Panc1 (cell line): ENCODE measurements around the gene KCNAB2. TPM values are rescaled to one million over a fixed set of nuclear protein-coding genes. Genes with fewer than 3 reads are reported as not detected.

Experiments used
- ATAC-seq: fragments of 200-7000 bp; cut with Tn5 transposase; 2 replicates; pipeline ENCODE4 v1.9.1; 2020; ENCODE audit warnings: mild to moderate bottlenecking, moderate library complexity
- BruUV-seq: library from RNA; stranded (reverse); fragments of 400-500 nt; replicated peaks from 2 replicates; lab custom pipeline; 2021; lab: Mats Ljungman, UMichigan
- CTCF ChIA-PET: fragments of 300-600 bp; sonication (Branson Sonifier 250); formaldehyde crosslinking; loops from one replicate; lab custom pipeline; 2022; ENCODE audit warnings: antibody characterized with exemption; lab: Charles Lee
- POLR2A ChIA-PET: fragments of 300-600 bp; sonication (Branson Sonifier 250); formaldehyde crosslinking; loops from one replicate; lab custom pipeline; 2022; ENCODE audit warnings: antibody characterized with exemption; lab: Charles Lee
- DNase-seq: peaks from one replicate; pipeline ENCODE4 v3.0.0-alpha.2; 2010; ENCODE audit warnings: low read depth, low spot score
- H3K27ac ChIP-seq: 2 replicates; pipeline ENCODE4 v1.5.1; 2011; ENCODE audit warnings: mild to moderate bottlenecking, low read length, inconsistent platforms
- H3K27me3 ChIP-seq: fragments of 200-500 bp; sonication (Bioruptor generic); 2 replicates; pipeline ENCODE4 v1.6.0; 2014; ENCODE audit warnings: low read length, inconsistent platforms; ENCODE audit not compliant: control insufficient read depth, insufficient read depth
- H3K36me3 ChIP-seq: fragments of 200-500 bp; sonication (Bioruptor generic); 2 replicates; pipeline ENCODE4 v1.5.1; 2014; ENCODE audit warnings: inconsistent platforms, mild to moderate bottlenecking, low read length, moderate library complexity; ENCODE audit not compliant: control insufficient read depth, insufficient read depth
- H3K4me1 ChIP-seq: 2 replicates; pipeline ENCODE4 v1.5.1; 2011; ENCODE audit warnings: inconsistent platforms, mild to moderate bottlenecking, low read length, moderate library complexity; ENCODE audit not compliant: control insufficient read depth, insufficient read depth
- H3K4me3 ChIP-seq, 2 experiments: 2 replicates each; pipeline ENCODE4 v1.5.1; 2011 to 2012; ENCODE audit warnings: low read depth in 2 of 2, low read length in 2 of 2, mild to moderate bottlenecking in 2 of 2, inconsistent platforms in 1 of 2, moderate library complexity in 1 of 2
- H3K9me3 ChIP-seq: fragments of 200-500 bp; sonication (Bioruptor generic); 2 replicates; pipeline ENCODE4 v1.5.1; 2014; ENCODE audit warnings: low read depth, mild to moderate bottlenecking, inconsistent platforms, low read length, moderate library complexity; ENCODE audit not compliant: control insufficient read depth, insufficient read depth
- POLR2AphosphoS5 ChIP-seq: IDR thresholded peaks from 2 replicates; pipeline ENCODE4 v1.6.1; 2012; ENCODE audit warnings: mild to moderate bottlenecking, low read depth, low read length, moderate library complexity
- SIN3A ChIP-seq: IDR thresholded peaks from 2 replicates; pipeline ENCODE4 v1.6.1; 2012; ENCODE audit warnings: low read depth, mild to moderate bottlenecking, low read length, moderate library complexity, borderline replicate concordance; ENCODE audit not compliant: insufficient read depth
- TCF7L2 ChIP-seq: IDR thresholded peaks from 2 replicates; pipeline ENCODE4 v1.6.1; 2011; ENCODE audit warnings: mild to moderate bottlenecking, low read depth, low read length, inconsistent platforms
- in situ Hi-C: cut with HindIII; loops from 2 replicates; pipeline ENCODE4 v1.10.0; 2016; ENCODE audit warnings: low sequenced_read_pairs, low pct_unique_long_range_greater_than_20kb
- intact Hi-C: fragments of 100-400 bp; cut with micrococcal nuclease; formaldehyde crosslinking; loops from one replicate; pipeline ENCODE4 v1.10.0; 2022; ENCODE audit not compliant: unreplicated experiment
- total RNA-seq: library from RNA; stranded (reverse); gene quantifications from one replicate; pipeline ENCODE4 v1.2.1, GENCODE V29; 2021; ENCODE audit not compliant: unreplicated experiment
- TF ChIP-seq, protein P1 (sequence below), 2 experiments: IDR thresholded peaks; 2 replicates each; pipeline ENCODE4 v1.6.1; 2011 to 2012; ENCODE audit warnings: low read depth in 2 of 2, control low read depth in 1 of 2, low read length in 1 of 2, mild to moderate bottlenecking in 1 of 2, moderate library complexity in 1 of 2; ENCODE audit not compliant: insufficient read depth in 1 of 2
- TF ChIP-seq, protein P2 (sequence below): fragments of 450-650 bp; IDR thresholded peaks from 2 replicates; pipeline ENCODE4 v1.5.1; 2017; ENCODE audit warnings: mild to moderate bottlenecking

KCNAB2 gene
- total RNA-seq, 1 experiment from 2014 or later, result 27.6 TPM

DNA sequence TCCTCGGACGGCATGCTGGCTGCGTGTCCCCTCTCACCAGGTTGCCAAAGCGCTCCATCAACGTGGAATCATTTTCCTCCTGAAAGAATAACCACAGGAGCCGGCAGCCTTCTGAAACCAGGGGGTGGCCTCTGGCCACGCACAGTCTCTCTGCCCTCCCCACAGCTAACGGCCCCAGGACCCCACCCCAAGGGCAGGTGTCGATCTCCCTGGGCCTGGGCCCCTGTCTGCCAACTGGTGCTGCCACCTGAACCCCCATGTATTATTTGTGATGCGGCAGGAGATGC lies 46.1 kb downstream of the KCNAB2 start:
- Histone ChIP-seq H3K9me3 (no peaks in the 10 kb centered on the region), H3K4me3 (no peak overlapping the region), H3K4me1 (no peaks in the 10 kb centered on the region), H3K27me3 (no peaks in the 10 kb centered on the region), H3K36me3 (no peaks in the 10 kb centered on the region), H3K27ac (no peak overlapping the region)
- intact Hi-C loops, result no loop called here
- TF ChIP-seq, protein P1, sequence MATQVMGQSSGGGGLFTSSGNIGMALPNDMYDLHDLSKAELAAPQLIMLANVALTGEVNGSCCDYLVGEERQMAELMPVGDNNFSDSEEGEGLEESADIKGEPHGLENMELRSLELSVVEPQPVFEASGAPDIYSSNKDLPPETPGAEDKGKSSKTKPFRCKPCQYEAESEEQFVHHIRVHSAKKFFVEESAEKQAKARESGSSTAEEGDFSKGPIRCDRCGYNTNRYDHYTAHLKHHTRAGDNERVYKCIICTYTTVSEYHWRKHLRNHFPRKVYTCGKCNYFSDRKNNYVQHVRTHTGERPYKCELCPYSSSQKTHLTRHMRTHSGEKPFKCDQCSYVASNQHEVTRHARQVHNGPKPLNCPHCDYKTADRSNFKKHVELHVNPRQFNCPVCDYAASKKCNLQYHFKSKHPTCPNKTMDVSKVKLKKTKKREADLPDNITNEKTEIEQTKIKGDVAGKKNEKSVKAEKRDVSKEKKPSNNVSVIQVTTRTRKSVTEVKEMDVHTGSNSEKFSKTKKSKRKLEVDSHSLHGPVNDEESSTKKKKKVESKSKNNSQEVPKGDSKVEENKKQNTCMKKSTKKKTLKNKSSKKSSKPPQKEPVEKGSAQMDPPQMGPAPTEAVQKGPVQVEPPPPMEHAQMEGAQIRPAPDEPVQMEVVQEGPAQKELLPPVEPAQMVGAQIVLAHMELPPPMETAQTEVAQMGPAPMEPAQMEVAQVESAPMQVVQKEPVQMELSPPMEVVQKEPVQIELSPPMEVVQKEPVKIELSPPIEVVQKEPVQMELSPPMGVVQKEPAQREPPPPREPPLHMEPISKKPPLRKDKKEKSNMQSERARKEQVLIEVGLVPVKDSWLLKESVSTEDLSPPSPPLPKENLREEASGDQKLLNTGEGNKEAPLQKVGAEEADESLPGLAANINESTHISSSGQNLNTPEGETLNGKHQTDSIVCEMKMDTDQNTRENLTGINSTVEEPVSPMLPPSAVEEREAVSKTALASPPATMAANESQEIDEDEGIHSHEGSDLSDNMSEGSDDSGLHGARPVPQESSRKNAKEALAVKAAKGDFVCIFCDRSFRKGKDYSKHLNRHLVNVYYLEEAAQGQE (IDR thresholded peaks at IDR 0.05; ENCODE audit: insufficient read depth in 1 of 2, low read depth in 2 of 2, low read length in 1 of 2), result no peak
- no peak for TF ChIP-seq TCF7L2
- no peak for TF ChIP-seq POLR2AphosphoS5
- TF ChIP-seq SIN3A, result no peak
- TF ChIP-seq, protein P2, sequence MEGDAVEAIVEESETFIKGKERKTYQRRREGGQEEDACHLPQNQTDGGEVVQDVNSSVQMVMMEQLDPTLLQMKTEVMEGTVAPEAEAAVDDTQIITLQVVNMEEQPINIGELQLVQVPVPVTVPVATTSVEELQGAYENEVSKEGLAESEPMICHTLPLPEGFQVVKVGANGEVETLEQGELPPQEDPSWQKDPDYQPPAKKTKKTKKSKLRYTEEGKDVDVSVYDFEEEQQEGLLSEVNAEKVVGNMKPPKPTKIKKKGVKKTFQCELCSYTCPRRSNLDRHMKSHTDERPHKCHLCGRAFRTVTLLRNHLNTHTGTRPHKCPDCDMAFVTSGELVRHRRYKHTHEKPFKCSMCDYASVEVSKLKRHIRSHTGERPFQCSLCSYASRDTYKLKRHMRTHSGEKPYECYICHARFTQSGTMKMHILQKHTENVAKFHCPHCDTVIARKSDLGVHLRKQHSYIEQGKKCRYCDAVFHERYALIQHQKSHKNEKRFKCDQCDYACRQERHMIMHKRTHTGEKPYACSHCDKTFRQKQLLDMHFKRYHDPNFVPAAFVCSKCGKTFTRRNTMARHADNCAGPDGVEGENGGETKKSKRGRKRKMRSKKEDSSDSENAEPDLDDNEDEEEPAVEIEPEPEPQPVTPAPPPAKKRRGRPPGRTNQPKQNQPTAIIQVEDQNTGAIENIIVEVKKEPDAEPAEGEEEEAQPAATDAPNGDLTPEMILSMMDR, result no peak
- no peak for DNase-seq
- ChIA-PET CTCF (no interaction called here), POLR2A (no interaction called here)
- in situ Hi-C loops, result no loop called here
- no peak for ATAC-seq
- no TSS peak for BruUV-seq

DNA sequence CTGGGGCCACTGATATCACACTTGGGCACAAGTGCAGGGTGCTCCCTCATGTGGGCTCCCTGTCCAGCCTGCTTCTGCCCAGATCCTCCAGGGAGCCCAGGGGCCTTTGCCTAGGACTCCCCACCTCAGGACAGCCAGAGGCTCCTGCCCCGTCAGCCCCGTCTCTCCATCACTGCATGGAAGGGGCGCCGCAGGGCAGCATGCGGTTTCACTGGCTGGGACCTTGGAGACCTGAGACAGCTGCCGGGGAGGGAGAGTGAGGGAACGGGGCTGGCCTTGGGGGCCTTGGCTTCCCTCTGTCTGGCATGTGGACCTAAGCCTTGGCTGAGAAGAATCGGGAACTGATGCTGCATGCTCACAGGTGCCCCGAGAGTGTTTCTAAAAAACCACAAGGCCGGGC lies 46.5 kb downstream of the KCNAB2 start:
- Histone ChIP-seq H3K9me3 (no peaks in the 10 kb centered on the region), H3K4me1 (no peaks in the 10 kb centered on the region), H3K36me3 (no peaks in the 10 kb centered on the region), H3K27me3 (no peaks in the 10 kb centered on the region), H3K27ac (no peak overlapping the region), H3K4me3 (no peak overlapping the region)
- in situ Hi-C loops, result no loop called here
- ChIA-PET CTCF (no interaction called here), POLR2A (no interaction called here)
- BruUV-seq, result no TSS peak
- no peak for ATAC-seq
- TF ChIP-seq SIN3A, result no peak
- no peak for DNase-seq
- intact Hi-C loops, result no loop called here

DNA sequence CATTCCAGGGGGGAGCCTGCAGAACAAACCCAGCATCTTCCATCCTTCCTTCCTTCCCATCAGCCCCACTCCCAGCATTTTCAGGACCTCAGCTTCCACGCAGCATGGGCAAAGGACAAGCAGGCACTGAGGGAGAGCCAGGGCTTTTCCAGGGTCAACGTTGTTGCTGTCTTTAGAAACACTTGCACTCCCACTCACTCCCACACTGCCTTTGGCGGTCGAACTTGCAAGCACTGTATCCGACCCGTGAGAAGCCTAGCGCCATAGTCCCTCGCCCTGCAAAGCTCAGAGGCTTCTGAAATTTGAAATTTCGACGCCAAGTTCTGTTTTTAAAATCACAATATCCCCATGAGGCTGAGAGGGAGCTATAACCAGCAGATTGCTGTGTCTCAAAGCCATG lies 47.4 kb downstream of the KCNAB2 start:
- H3K27me3 ChIP-seq, result no peaks in the 10 kb centered on the region
- H3K4me3 ChIP-seq, result no peak overlapping the region
- DNase-seq, result no peak
- BruUV-seq, result no TSS peak
- ChIA-PET CTCF (no interaction called here), POLR2A (interaction anchor here (0.6 kb wide), 1 partner anchor 8 kb away, joined by 8 read pairs; no protein-coding TSS in a partner anchor)
- no peaks in the 10 kb centered on the region for H3K36me3 ChIP-seq
- TF ChIP-seq TCF7L2, result no peak
- TF ChIP-seq, protein P2, result no peak
- TF ChIP-seq, protein P1 (IDR thresholded peaks at IDR 0.05; ENCODE audit: insufficient read depth in 1 of 2, low read depth in 2 of 2, low read length in 1 of 2), result no peak
- no peak for TF ChIP-seq POLR2AphosphoS5
- no peak for TF ChIP-seq SIN3A
- no peak overlapping the region for H3K27ac ChIP-seq
- in situ Hi-C loops (no loop called here), intact Hi-C loops (no loop called here)
- H3K9me3 ChIP-seq, result no peaks in the 10 kb centered on the region
- no peaks in the 10 kb centered on the region for H3K4me1 ChIP-seq
- no peak for ATAC-seq
